Activated CD4-positive, alpha-beta T cell treated with anti-CD3 and anti-CD28 coated beads, Interleukin-2, amount 50 U/mL, for 24 hours (primary cell): Measurements from ENCODE around the gene KIF4A.
"Not testable (repeated sequence)": the region's sequence is repeated elsewhere in the genome, so short reads cannot be mapped to it uniquely, and the experiment has no call there.

Source experiments
- DNase-seq, 2 donors: peaks; one replicate each; pipeline ENCODE4 v3.0.0-alpha.2; 2020; ENCODE audit warnings: low read depth in 1 of 2, low spot score in 1 of 2

KIF4A gene

GRCh38 chrX:70386235-70386634 lies 96.3 kb downstream of the KIF4A start:
- DNase-seq, result no peak

DNA sequence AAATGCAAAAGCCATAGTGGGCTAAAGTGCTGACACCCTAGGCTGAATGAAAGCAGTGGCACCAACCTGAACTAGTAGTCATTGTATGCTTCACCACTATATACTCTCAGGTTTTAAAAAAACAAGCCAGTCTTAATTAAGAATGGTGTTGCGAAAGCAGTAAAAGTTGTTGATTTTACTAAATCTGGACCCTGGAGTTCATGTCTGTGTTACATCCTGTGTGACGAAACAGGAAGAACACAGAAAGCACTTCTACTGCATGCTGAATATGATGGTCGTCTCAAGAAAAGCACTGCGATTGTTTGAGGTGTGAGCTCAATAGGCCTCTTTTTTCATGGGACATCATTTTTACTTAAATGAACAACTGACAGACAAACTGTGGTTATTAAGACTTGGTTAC lies 109.0 kb downstream of the KIF4A start:
- DNase-seq, result no peak

GRCh38 chrX:70400181-70400580 lies 110.3 kb downstream of the KIF4A start:
- not testable (repeated sequence) for DNase-seq

DNA sequence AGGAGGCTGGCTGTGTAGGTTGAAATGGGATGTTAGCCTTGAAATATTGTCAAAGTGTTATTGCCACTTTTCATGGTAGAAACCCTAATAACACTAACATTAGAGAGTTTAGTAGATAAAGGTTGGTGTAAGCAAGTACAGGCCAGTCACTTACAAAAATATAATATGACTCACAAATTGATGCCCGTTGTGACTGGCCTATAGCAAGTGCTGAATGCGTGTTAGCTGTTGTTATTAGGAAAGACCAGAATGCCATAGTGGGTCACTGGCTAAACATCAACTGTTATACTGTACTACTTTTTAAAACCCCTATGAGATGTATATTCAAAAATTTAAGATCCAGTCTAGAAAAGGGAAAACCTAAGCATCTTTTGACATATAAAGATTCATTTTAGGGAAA lies 112.8 kb downstream of the KIF4A start:
- DNase-seq, result no peak

- no peak for DNase-seq
These were observed 115.1 kb downstream of the KIF4A start for GRCh38 chrX:70405003-70405402.

GRCh38 chrX:70410921-70411320 lies 121.0 kb downstream of the KIF4A start:
- DNase-seq, result no peak

GRCh38 chrX:70411475-70411874 lies 121.6 kb downstream of the KIF4A start:
- no peak for DNase-seq

- no peak for DNase-seq
These were observed 131.7 kb downstream of the KIF4A start for GRCh38 chrX:70421618-70422017.

GRCh38 chrX:70422851-70423341 lies 133.0 kb downstream of the KIF4A start, which contains the start of gene GDPD2:
GDPD2 (plus strand) TSS chrX:70423314; CDS start chrX:70424985, 1,671 bp downstream.
- no peak for DNase-seq

DNA sequence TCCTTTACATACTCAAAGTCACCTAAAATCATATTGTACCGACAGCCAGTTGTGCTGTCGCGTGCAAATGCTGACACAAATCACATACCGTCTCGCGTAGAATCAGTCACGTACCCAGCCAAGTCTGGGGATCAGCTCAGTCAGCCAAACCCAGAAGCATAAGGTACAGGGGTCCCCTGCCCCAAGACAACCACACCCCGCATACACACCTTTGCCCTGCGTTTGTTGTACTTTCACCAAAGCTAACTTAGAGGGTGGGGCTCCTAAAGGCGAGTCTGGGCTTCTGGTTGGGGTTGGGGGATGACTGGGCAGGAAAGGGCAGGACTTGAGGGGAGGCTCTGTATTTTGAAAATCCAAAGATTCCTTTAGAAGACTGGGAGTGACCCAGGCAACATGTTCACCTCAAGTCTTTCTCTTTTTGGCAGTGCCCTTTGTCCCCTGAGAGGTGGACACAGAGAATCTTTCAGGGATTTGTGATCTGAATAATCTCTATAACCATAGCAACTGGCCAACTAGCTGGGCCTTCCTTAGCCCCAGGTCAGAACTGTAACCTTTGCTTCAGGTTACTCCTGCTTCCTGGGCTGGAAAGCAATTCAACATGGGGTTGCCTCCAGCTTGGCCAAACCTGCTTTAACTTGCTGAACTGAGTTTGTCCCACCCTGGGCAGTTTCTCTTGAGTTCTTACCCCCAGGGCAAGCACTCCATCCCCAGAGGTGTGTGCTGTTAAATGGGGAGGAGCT lies 134.2 kb downstream of the KIF4A start:
- DNase-seq, result no peak

- DNase-seq, result no peak
These were observed 134.9 kb downstream of the KIF4A start for GRCh38 chrX:70424801-70425200.

DNA sequence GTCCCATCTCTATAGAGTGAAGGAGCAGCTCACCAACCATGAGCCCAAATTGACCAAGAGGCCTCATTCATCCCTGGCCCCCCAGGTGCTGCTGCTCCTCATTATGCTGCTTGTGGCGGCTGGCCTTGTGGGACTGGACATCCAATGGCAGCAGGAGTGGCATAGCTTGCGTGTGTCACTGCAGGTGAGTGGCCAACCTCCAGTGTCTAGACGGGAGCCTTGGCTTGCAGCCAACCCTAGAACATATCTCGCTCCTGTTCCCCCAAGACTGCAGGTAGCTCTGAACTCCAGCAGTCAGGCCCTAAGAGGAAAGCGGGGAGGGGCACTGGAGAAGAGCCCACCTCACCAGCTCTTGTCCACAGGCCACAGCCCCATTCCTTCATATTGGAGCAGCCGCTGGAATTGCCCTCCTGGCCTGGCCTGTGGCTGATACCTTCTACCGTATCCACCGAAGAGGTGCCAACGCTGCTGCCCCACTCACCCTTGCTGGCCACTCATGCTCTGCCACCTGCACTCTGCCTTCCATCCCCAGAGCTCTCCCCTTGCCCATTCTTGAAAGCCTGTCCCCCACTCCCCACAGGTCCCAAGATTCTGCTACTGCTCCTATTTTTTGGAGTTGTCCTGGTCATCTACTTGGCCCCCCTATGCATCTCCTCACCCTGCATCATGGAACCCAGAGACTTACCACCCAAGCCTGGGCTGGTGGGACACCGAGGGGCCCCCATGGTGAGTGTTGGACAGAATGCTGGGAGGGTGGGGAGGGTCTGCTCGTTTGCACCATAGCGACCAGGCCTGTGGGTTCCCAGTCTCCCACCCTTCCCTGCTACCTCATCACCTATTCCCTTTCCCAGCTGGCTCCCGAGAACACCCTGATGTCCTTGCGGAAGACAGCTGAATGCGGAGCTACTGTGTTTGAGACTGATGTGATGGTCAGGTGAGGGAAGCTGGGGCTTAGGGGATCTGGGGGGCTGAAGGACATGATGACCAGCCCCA lies 136.7 kb downstream of the KIF4A start:
- no peak for DNase-seq

- DNase-seq, result no peak
These were observed 137.5 kb downstream of the KIF4A start for GRCh38 chrX:70427365-70427764.

GRCh38 chrX:70429759-70430158 lies 139.9 kb downstream of the KIF4A start:
- no peak for DNase-seq

DNA sequence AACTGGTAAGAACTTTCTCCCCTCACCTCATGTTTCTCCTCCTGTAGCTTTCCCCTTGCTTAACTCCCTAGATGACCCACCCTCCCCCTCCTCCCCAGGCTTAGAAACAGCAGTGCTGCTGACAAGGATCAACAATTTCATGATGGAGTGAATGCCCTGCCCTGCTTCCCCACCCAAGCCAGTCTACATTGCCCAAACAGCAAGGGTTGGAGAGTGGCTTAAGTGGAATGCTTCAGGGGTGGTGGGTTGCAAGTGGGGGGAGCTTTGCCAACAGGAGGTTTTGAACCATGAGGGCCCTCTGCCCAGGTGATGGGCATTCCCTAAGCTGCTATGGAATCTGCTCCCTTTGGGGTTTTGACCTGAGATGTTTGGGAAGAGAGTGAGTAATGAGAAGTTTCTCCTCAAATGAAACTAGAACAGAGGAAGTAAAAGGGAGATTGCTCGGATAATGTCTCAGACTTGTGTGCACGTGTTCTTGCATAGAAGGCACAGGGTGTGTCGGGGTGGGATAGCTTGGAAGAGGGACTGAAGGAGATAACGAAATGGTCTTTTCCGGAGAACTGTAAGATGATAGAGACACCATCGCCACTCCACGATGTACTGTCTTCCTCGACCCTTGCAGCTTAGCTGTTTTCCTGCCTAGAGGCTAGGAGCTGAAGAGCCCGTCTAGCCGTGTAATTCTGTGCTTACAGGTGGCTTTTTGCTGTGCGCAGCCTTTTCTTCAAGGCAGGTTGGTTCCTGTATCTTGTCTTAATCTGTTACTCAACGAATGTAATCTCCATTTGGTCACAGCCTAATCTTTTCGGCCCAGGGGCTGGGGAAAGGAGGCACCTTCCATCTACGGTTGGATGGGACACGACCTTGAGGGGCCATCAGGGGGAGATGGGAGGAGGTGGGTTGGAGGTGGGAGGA lies 143.3 kb downstream of the KIF4A start:
- no peak for DNase-seq

DNA sequence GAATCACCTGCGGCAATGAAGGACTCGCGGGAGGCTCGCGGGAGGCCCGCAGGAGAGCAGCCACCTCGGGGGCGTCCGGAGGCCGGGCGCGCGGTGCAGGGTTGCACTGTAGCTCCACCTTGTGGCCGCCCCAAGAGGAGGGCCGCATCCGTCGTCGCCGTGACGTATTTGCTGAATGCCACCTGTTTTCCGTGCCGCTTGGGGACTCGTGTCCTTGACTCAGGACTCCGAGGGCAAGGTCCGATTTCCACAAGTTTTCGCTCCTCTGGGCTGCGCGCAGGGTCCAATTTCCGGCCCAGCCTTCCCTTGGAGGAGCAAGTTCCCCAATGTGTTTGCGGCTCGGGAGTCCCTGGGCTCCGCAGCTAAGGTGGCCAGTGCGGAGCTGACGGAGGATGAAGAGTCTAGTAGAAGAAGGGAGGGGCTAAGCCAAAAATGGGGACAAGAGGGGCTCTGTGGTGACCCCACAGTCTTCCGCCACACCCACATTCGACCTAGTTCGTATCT lies 144.0 kb downstream of the KIF4A start:
- peak; percentile 46 to 47 for DNase-seq

DNA sequence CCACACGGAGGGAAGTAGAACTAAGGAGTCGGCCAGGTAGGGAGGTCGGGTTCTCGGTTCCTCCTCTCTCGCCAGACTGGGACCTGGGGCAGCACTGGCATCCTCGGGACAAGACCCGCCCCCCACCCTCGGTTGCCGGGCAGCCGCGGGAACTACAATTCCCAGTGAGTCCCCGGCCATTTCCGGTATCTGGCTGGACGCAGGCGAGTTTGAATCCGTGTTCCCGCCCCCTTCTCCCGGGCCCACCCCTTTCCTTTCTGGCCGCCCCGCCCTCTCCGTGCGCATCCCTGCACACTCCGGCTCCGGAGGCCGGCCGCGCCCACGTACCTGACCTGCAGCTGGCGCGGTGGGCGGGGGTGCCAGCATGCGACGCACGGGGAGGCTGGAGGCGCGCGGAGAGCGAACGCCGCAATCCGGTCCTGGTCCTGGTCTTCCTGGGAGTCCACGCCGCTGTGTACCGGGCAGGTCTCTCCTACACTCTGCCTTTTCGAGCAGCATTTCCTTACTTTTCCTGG lies 144.5 kb downstream of the KIF4A start:
- peak in 1 of 2 donors; percentile 63 for DNase-seq

DNA sequence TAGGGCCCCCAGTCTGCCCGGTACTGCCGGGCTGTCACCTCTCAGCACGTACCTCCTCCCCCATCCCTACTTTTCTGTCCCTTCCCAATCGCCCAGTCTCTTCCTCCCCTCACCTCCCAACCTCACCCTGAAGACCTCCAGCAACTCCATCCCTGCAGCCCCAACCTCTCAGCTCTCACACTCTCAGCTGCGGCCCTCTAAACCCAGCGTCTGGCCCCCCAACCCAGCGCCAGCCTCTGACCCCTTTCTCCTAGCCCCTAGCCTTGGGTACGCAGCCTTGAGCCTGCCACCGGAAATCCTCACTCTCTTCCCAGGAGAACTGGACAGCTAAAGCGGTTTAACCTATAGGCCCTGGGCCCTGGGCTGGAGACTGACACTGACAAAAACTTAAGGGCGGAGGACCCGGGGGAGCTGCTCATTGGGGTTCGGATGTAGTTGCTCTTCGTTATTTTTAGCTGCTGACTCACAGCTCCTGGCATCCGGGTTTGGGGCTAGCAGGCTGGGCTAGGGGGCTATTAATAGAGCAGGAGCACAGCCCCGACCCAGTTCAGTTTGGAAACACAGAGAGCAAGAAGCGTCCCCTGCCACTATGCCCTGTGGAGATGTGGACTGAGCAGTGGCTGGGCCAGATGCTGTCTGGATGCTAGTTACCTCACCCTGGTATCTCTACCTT lies 145.1 kb downstream of the KIF4A start:
- DNase-seq, result no peak

- no peak for DNase-seq
These were observed 146.4 kb downstream of the KIF4A start for GRCh38 chrX:70436343-70436742.

DNA sequence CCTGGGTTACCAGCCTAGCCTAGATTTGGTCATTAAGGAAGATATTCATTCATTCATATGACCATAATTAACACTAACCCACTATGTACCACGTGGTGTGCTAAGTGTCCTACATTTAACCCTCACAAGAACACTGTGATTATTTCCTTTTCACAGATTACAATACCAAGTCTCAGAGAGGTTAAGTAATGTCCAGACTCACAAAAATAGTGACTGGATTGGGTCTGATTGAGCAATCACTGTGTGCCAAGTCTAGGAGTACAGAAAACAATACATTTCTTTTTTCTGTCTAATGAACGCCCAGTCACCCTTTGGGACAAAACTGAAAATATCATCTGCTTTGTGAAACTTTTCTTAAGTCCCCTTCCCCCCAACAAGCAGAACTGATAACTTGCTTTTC lies 147.1 kb downstream of the KIF4A start:
- no peak for DNase-seq
